Measurements from ENCODE around the gene IFIH1.

DNA sequence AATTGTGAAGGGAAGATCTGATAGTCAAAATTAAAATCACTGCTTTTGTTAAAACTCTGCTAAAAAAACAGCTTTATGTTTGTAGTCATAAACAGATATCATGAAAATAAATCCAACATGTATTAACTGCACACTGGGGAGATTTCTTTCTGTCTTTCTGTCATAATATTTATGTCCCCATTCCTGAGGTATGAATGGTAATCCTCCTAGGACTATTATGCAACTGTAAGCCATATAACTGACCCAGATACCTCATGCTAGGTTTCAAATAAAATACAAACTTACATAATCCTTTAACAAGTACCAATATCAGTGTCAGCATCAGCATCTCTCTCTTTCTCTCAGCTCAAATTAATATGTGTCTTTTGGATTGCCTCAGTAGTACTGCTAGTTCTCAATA is 18.2 kb downstream of the IFIH1 start:
- TF ChIP-seq, protein P1, sequence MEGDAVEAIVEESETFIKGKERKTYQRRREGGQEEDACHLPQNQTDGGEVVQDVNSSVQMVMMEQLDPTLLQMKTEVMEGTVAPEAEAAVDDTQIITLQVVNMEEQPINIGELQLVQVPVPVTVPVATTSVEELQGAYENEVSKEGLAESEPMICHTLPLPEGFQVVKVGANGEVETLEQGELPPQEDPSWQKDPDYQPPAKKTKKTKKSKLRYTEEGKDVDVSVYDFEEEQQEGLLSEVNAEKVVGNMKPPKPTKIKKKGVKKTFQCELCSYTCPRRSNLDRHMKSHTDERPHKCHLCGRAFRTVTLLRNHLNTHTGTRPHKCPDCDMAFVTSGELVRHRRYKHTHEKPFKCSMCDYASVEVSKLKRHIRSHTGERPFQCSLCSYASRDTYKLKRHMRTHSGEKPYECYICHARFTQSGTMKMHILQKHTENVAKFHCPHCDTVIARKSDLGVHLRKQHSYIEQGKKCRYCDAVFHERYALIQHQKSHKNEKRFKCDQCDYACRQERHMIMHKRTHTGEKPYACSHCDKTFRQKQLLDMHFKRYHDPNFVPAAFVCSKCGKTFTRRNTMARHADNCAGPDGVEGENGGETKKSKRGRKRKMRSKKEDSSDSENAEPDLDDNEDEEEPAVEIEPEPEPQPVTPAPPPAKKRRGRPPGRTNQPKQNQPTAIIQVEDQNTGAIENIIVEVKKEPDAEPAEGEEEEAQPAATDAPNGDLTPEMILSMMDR (conservative IDR thresholded peaks at IDR 0.05; ENCODE audit: low read depth, low read length) = no peak
- no peak for TF ChIP-seq EZH2phosphoT487 (IDR thresholded peaks at IDR 0.05; ENCODE audit: borderline replicate concordance, low read length)
